BLaER1 (cell line): ENCODE data around the gene SRSF4.
"Not testable (repeated sequence)": the region's sequence is repeated elsewhere in the genome, so short reads cannot be mapped to it uniquely, and the experiment has no call there.

ENCODE experiments used
- H3K27ac ChIP-seq: shearing (Covaris generic); formaldehyde crosslinking; 2 replicates; pipeline ENCODE4 v1.8.1; 2022
- H3K27me3 ChIP-seq: shearing (Covaris generic); formaldehyde crosslinking; 2 replicates; pipeline ENCODE4 v1.8.1; 2022
- H3K36me3 ChIP-seq: shearing (Covaris generic); formaldehyde crosslinking; 2 replicates; pipeline ENCODE4 v1.8.1; 2022
- H3K4me1 ChIP-seq: shearing (Covaris generic); formaldehyde crosslinking; 2 replicates; pipeline ENCODE4 v1.8.1; 2022
- H3K4me2 ChIP-seq: shearing (Covaris generic); formaldehyde crosslinking; 2 replicates; pipeline ENCODE4 v1.8.1; 2022
- H3K4me3 ChIP-seq: shearing (Covaris generic); formaldehyde crosslinking; 2 replicates; pipeline ENCODE4 v1.8.1; 2022
- H3K9ac ChIP-seq: shearing (Covaris generic); formaldehyde crosslinking; 2 replicates; pipeline ENCODE4 v1.8.1; 2022
- H3K9me3 ChIP-seq: shearing (Covaris generic); formaldehyde crosslinking; 2 replicates; pipeline ENCODE4 v1.8.1; 2022
- H4K20me1 ChIP-seq: shearing (Covaris generic); formaldehyde crosslinking; 2 replicates; pipeline ENCODE4 v1.8.1; 2022
- Cebpa-rat ChIP-seq: shearing (Covaris generic); IDR thresholded peaks from 2 replicates; pipeline ENCODE4 v1.8.1; 2022

SRSF4 gene

GRCh38 chr1:29181413-29182225 is at the start of gene SRSF4:
Gene SRSF4 (minus strand): TSS chr1:29181900. CDS start chr1:29181752, 148 bp downstream.
- H3K4me1 ChIP-seq = peaks cover 48% of the 10 kb centered on the region
- no peak for TF ChIP-seq Cebpa-rat

GRCh38 chr1:29230553-29231378 is 49.1 kb upstream of the SRSF4 start, which contains the start of gene MECR:
Gene MECR (minus strand): TSS chr1:29230934. CDS start chr1:29230906, 28 bp downstream.
- H4K20me1 ChIP-seq = peaks cover 19% of the 10 kb centered on the region; the same call in 1 of the 2 replicates
- H3K27ac ChIP-seq = peak within 1 kb of the TSS; percentile 66
- peak within 1 kb of the TSS; percentile 81 for H3K4me2 ChIP-seq
- H3K27me3 ChIP-seq = peaks cover 12% of the 10 kb centered on the region; the same call in 1 of the 2 replicates
- peaks cover 17% of the 10 kb centered on the region for H3K4me1 ChIP-seq
- H3K9ac ChIP-seq = peak within 1 kb of the TSS; percentile 83
- no peak for TF ChIP-seq Cebpa-rat
- no peaks in the 10 kb centered on the region for H3K9me3 ChIP-seq
- H3K36me3 ChIP-seq = 0 out of 2 replicates have a peak, but pooled peaks cover 6% of the 10 kb centered on the region
- H3K4me3 ChIP-seq = peak within 1 kb of the TSS; percentile 81

More at GRCh38 chr1:29181413-29182225, at the start of gene SRSF4:
- peak within 1 kb of the TSS; percentile 94 for H3K4me2 ChIP-seq
- no peaks in the 10 kb centered on the region for H3K27me3 ChIP-seq
- peak within 1 kb of the TSS; percentile 100 for H3K9ac ChIP-seq
- peak within 1 kb of the TSS; percentile 100 for H3K27ac ChIP-seq
- H3K9me3 ChIP-seq = no peaks in the 10 kb centered on the region
- H3K4me3 ChIP-seq = peak within 1 kb of the TSS; percentile 94
- H4K20me1 ChIP-seq = peaks cover 47% of the 10 kb centered on the region
- H3K36me3 ChIP-seq = peaks cover 22% of the 10 kb centered on the region

GRCh38 chr1:29230204-29230552 is 48.5 kb upstream of the SRSF4 start:
- H3K36me3 ChIP-seq = peaks cover 11% of the 10 kb centered on the region
- H4K20me1 ChIP-seq = peaks cover 25% of the 10 kb centered on the region; the same call in 1 of the 2 replicates
- H3K9me3 ChIP-seq = no peaks in the 10 kb centered on the region
- peaks cover 17% of the 10 kb centered on the region for H3K4me1 ChIP-seq
- peak overlapping the region; percentile 81 for H3K4me2 ChIP-seq
- H3K4me3 ChIP-seq = peak overlapping the region; percentile 81
- TF ChIP-seq Cebpa-rat = no peak
- peak overlapping the region; percentile 66 for H3K27ac ChIP-seq
- H3K27me3 ChIP-seq = peaks cover 6% of the 10 kb centered on the region; the same call in 1 of the 2 replicates
- peak overlapping the region; percentile 83 for H3K9ac ChIP-seq

GRCh38 chr1:29227511-29227910 is 45.8 kb upstream of the SRSF4 start:
- Histone ChIP-seq H3K27ac (no peak overlapping the region), H3K27me3 (no peaks in the 10 kb centered on the region), H3K36me3 (peaks cover 37% of the 10 kb centered on the region), H4K20me1 (peaks cover 51% of the 10 kb centered on the region), H3K4me1 (peaks cover 17% of the 10 kb centered on the region), H3K4me2 (no peak overlapping the region), H3K4me3 (no peak overlapping the region), H3K9me3 (no peaks in the 10 kb centered on the region), H3K9ac (no peak overlapping the region)
- TF ChIP-seq Cebpa-rat = no peak

GRCh38 chr1:29225361-29225760 is 43.7 kb upstream of the SRSF4 start:
- Histone ChIP-seq H3K27me3 (no peaks in the 10 kb centered on the region), H3K4me1 (peaks cover 11% of the 10 kb centered on the region), H3K4me2 (no peak overlapping the region), H3K9me3 (no peaks in the 10 kb centered on the region), H3K4me3 (no peak overlapping the region), H3K36me3 (peaks cover 48% of the 10 kb centered on the region), H3K9ac (no peak overlapping the region), H3K27ac (no peak overlapping the region), H4K20me1 (peaks cover 70% of the 10 kb centered on the region)
- TF ChIP-seq Cebpa-rat = no peak

- TF ChIP-seq Cebpa-rat = no peak
- Histone ChIP-seq H3K9ac (no peak overlapping the region), H3K4me1 (peaks cover 2% of the 10 kb centered on the region), H3K27me3 (no peaks in the 10 kb centered on the region), H3K36me3 (peaks cover 55% of the 10 kb centered on the region), H4K20me1 (peaks cover 76% of the 10 kb centered on the region), H3K4me2 (no peak overlapping the region), H3K9me3 (no peaks in the 10 kb centered on the region), H3K4me3 (no peak overlapping the region), H3K27ac (no peak overlapping the region)
These were observed 42.7 kb upstream of the SRSF4 start for GRCh38 chr1:29224356-29224837.

- Histone ChIP-seq H3K9me3 (no peaks in the 10 kb centered on the region), H3K4me3 (no peak overlapping the region), H3K36me3 (peaks cover 61% of the 10 kb centered on the region), H3K27ac (no peak overlapping the region), H4K20me1 (peaks cover 83% of the 10 kb centered on the region), H3K4me2 (no peak overlapping the region), H3K4me1 (no peaks in the 10 kb centered on the region), H3K9ac (no peak overlapping the region), H3K27me3 (no peaks in the 10 kb centered on the region)
- TF ChIP-seq Cebpa-rat = no peak
These were observed 41.8 kb upstream of the SRSF4 start for GRCh38 chr1:29223521-29223920.

- no peak overlapping the region for H3K4me3 ChIP-seq
- peaks cover 80% of the 10 kb centered on the region for H4K20me1 ChIP-seq
- H3K9ac ChIP-seq = no peak overlapping the region
- no peaks in the 10 kb centered on the region for H3K9me3 ChIP-seq
- no peaks in the 10 kb centered on the region for H3K4me1 ChIP-seq
- H3K4me2 ChIP-seq = no peak overlapping the region
- no peak for TF ChIP-seq Cebpa-rat
- H3K27ac ChIP-seq = no peak overlapping the region
- peaks cover 65% of the 10 kb centered on the region for H3K36me3 ChIP-seq
- H3K27me3 ChIP-seq = no peaks in the 10 kb centered on the region
These were observed 41.0 kb upstream of the SRSF4 start for GRCh38 chr1:29222686-29223085.

- Histone ChIP-seq H4K20me1 (peaks cover 76% of the 10 kb centered on the region), H3K36me3 (peaks cover 65% of the 10 kb centered on the region)
- not testable (repeated sequence) for H3K4me2 ChIP-seq, H3K4me1 ChIP-seq, H3K27me3 ChIP-seq, H3K27ac ChIP-seq, H3K4me3 ChIP-seq, H3K9me3 ChIP-seq, H3K9ac ChIP-seq
These were observed 40.6 kb upstream of the SRSF4 start for GRCh38 chr1:29222260-29222659.

- TF ChIP-seq Cebpa-rat = no peak
- Histone ChIP-seq H3K9me3 (no peaks in the 10 kb centered on the region), H3K27ac (no peak overlapping the region), H3K36me3 (peaks cover 69% of the 10 kb centered on the region), H3K4me2 (no peak overlapping the region), H3K27me3 (no peaks in the 10 kb centered on the region), H4K20me1 (peaks cover 66% of the 10 kb centered on the region), H3K9ac (no peak overlapping the region), H3K4me3 (no peak overlapping the region), H3K4me1 (no peaks in the 10 kb centered on the region)
These were observed 39.6 kb upstream of the SRSF4 start for GRCh38 chr1:29221296-29221695.
